HG02759 (cell line): ENCODE results near the gene SPEG.
"Not testable (repeated sequence)": the region's sequence is repeated elsewhere in the genome, so short reads cannot be mapped to it uniquely, and the experiment has no call there.

Experiments
- ATAC-seq: cut with Tn5 transposase; IDR thresholded peaks from one replicate; pipeline ENCODE4 v1.9.1; 2021; ENCODE audit warnings: mild to moderate bottlenecking, moderate library complexity; ENCODE audit not compliant: unreplicated experiment

SPEG gene

GRCh38 chr2:219434718-219435525, at the start of gene SPEG:
TSS of gene SPEG (plus strand) at chr2:219434843. CDS start at chr2:219434978, 135 bp downstream.
- ATAC-seq, result no peak

- no peak for ATAC-seq
Measured at GRCh38 chr2:219384859-219385258, 49.8 kb upstream of the SPEG start.

GRCh38 chr2:219385958-219386520, 48.6 kb upstream of the SPEG start:
- no peak for ATAC-seq

- ATAC-seq, result no peak
Measured at GRCh38 chr2:219386532-219387280, 47.9 kb upstream of the SPEG start.

- ATAC-seq, result peak; percentile 70
Measured at GRCh38 chr2:219387306-219388120, 47.1 kb upstream of the SPEG start, which contains the start of gene DNPEP. TSS of gene DNPEP (minus strand) at chr2:219387912. CDS start at chr2:219387794, 118 bp downstream.

GRCh38 chr2:219388121-219388906, 46.3 kb upstream of the SPEG start:
- ATAC-seq, result peak; percentile 79

GRCh38 chr2:219388907-219389156, 45.8 kb upstream of the SPEG start:
- ATAC-seq, result no peak

- no peak for ATAC-seq
Measured at GRCh38 chr2:219392754-219393153, 41.9 kb upstream of the SPEG start.

- ATAC-seq, result not testable (repeated sequence)
Measured at GRCh38 chr2:219395056-219395455, 39.6 kb upstream of the SPEG start.

GRCh38 chr2:219395609-219396008, 39.0 kb upstream of the SPEG start:
- ATAC-seq, result no peak

- no peak for ATAC-seq
Measured at GRCh38 chr2:219396863-219397457, 37.7 kb upstream of the SPEG start.

- no peak for ATAC-seq
Measured at GRCh38 chr2:219398721-219399363, 35.8 kb upstream of the SPEG start.

- ATAC-seq, result no peak
Measured at GRCh38 chr2:219399716-219400478, 34.7 kb upstream of the SPEG start.

- ATAC-seq, result no peak
Measured at GRCh38 chr2:219400562-219400961, 34.1 kb upstream of the SPEG start.

- no peak for ATAC-seq
Measured at GRCh38 chr2:219401606-219402005, 33.0 kb upstream of the SPEG start.

- peak; percentile 75 for ATAC-seq
Measured at GRCh38 chr2:219402665-219403515, 31.8 kb upstream of the SPEG start.

GRCh38 chr2:219403861-219404260, 30.8 kb upstream of the SPEG start:
- ATAC-seq, result no peak
